Measurements from ENCODE around the gene KIR2DL3.
"Not testable (repeated sequence)": the region's sequence is repeated elsewhere in the genome, so short reads cannot be mapped to it uniquely, and the experiment has no call there.

Gene KIR2DL3

GRCh38 chr19:54696766-54697165 is 41.5 kb upstream of the KIR2DL3 start:
- TF ChIP-seq, protein P1, sequence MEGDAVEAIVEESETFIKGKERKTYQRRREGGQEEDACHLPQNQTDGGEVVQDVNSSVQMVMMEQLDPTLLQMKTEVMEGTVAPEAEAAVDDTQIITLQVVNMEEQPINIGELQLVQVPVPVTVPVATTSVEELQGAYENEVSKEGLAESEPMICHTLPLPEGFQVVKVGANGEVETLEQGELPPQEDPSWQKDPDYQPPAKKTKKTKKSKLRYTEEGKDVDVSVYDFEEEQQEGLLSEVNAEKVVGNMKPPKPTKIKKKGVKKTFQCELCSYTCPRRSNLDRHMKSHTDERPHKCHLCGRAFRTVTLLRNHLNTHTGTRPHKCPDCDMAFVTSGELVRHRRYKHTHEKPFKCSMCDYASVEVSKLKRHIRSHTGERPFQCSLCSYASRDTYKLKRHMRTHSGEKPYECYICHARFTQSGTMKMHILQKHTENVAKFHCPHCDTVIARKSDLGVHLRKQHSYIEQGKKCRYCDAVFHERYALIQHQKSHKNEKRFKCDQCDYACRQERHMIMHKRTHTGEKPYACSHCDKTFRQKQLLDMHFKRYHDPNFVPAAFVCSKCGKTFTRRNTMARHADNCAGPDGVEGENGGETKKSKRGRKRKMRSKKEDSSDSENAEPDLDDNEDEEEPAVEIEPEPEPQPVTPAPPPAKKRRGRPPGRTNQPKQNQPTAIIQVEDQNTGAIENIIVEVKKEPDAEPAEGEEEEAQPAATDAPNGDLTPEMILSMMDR (IDR thresholded peaks at IDR 0.05; ENCODE audit: poor library complexity, severe bottlenecking) = no peak
- no peaks in the 10 kb centered on the region for H3K9me3 ChIP-seq (ENCODE audit: severe bottlenecking)
- no peaks in the 10 kb centered on the region for H3K27me3 ChIP-seq (ENCODE audit: insufficient read depth, poor library complexity, severe bottlenecking)
- H3K4me1 ChIP-seq (ENCODE audit: insufficient read depth, poor library complexity, severe bottlenecking) = no peaks in the 10 kb centered on the region
- no peak overlapping the region for H3K4me3 ChIP-seq (ENCODE audit: severe bottlenecking)
- H3K36me3 ChIP-seq (ENCODE audit: low read depth) = no peaks in the 10 kb centered on the region
- DNase-seq (ENCODE audit: low spot score) = no peak
- H3K27ac ChIP-seq (ENCODE audit: poor library complexity, severe bottlenecking) = no peak overlapping the region
- ATAC-seq (ENCODE audit: low read depth) = no peak

DNA sequence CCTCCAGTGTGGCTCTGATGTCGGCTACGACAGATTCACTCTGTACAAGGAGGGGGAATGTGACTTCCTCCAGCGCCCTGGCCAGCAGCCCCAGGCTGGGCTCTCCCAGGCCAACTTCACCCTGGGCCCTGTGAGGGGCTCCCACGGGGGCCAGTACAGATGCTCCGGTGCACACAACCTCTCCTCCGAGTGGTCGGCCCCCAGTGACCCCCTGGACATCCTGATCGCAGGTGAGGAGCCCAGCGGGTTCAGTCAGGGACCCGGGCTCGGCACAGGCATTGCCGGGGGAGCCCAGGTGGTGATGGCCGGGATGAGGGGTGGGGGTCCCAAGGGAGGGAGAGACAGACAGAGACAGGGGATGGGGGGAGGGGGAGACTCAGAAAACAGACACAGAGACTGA is 40.6 kb upstream of the KIR2DL3 start:
- not testable (repeated sequence) for H3K9me3 ChIP-seq (ENCODE audit: severe bottlenecking); DNase-seq (ENCODE audit: low spot score); ATAC-seq (ENCODE audit: low read depth); H3K4me3 ChIP-seq (ENCODE audit: severe bottlenecking); H3K4me1 ChIP-seq (ENCODE audit: insufficient read depth, poor library complexity, severe bottlenecking); H3K27me3 ChIP-seq (ENCODE audit: insufficient read depth, poor library complexity, severe bottlenecking); H3K36me3 ChIP-seq (ENCODE audit: low read depth); H3K27ac ChIP-seq (ENCODE audit: poor library complexity, severe bottlenecking)

- H3K9me3 ChIP-seq (ENCODE audit: severe bottlenecking) = no peaks in the 10 kb centered on the region
- DNase-seq (ENCODE audit: low spot score) (no peak), ATAC-seq (ENCODE audit: low read depth) (no peak)
- TF ChIP-seq, protein P1 (IDR thresholded peaks at IDR 0.05; ENCODE audit: poor library complexity, severe bottlenecking) = no peak
- H3K27ac ChIP-seq (ENCODE audit: poor library complexity, severe bottlenecking) = no peak overlapping the region
- H3K4me1 ChIP-seq (ENCODE audit: insufficient read depth, poor library complexity, severe bottlenecking) = no peaks in the 10 kb centered on the region
- H3K36me3 ChIP-seq (ENCODE audit: low read depth) = no peaks in the 10 kb centered on the region
- H3K4me3 ChIP-seq (ENCODE audit: severe bottlenecking) = no peak overlapping the region
- H3K27me3 ChIP-seq (ENCODE audit: insufficient read depth, poor library complexity, severe bottlenecking) = no peaks in the 10 kb centered on the region
These were observed 33.4 kb upstream of the KIR2DL3 start for GRCh38 chr19:54704928-54705327.

GRCh38 chr19:54707962-54708361 is 30.4 kb upstream of the KIR2DL3 start:
- Histone ChIP-seq H3K36me3 (ENCODE audit: low read depth) (no peaks in the 10 kb centered on the region), H3K4me3 (ENCODE audit: severe bottlenecking) (no peak overlapping the region), H3K9me3 (ENCODE audit: severe bottlenecking) (no peaks in the 10 kb centered on the region), H3K27ac (ENCODE audit: poor library complexity, severe bottlenecking) (no peak overlapping the region), H3K27me3 (ENCODE audit: insufficient read depth, poor library complexity, severe bottlenecking) (no peaks in the 10 kb centered on the region), H3K4me1 (ENCODE audit: insufficient read depth, poor library complexity, severe bottlenecking) (no peaks in the 10 kb centered on the region)
- DNase-seq (ENCODE audit: low spot score) (no peak), ATAC-seq (ENCODE audit: low read depth) (no peak)
- TF ChIP-seq, protein P1 (IDR thresholded peaks at IDR 0.05; ENCODE audit: poor library complexity, severe bottlenecking) = no peak

GRCh38 chr19:54708781-54709180 is 29.5 kb upstream of the KIR2DL3 start:
- no peaks in the 10 kb centered on the region for H3K27me3 ChIP-seq (ENCODE audit: insufficient read depth, poor library complexity, severe bottlenecking)
- no peak for ATAC-seq (ENCODE audit: low read depth)
- H3K4me3 ChIP-seq (ENCODE audit: severe bottlenecking) = no peak overlapping the region
- TF ChIP-seq, protein P1 (IDR thresholded peaks at IDR 0.05; ENCODE audit: poor library complexity, severe bottlenecking) = no peak
- DNase-seq (ENCODE audit: low spot score) = no peak
- H3K36me3 ChIP-seq (ENCODE audit: low read depth) = no peaks in the 10 kb centered on the region
- no peaks in the 10 kb centered on the region for H3K4me1 ChIP-seq (ENCODE audit: insufficient read depth, poor library complexity, severe bottlenecking)
- H3K27ac ChIP-seq (ENCODE audit: poor library complexity, severe bottlenecking) = no peak overlapping the region
- no peaks in the 10 kb centered on the region for H3K9me3 ChIP-seq (ENCODE audit: severe bottlenecking)

Measured in RWPE2 (cell line).